ENCODE data around the gene EDDM13.
"Not testable (repeated sequence)": the region's sequence is repeated elsewhere in the genome, so short reads cannot be mapped to it uniquely, and the experiment has no call there.

The EDDM13 gene

GRCh38 chr19:56321254-56321988 is 48.9 kb downstream of the EDDM13 start:
- no peak for DNase-seq (ENCODE audit: low read depth, low spot score)

- no peak for DNase-seq (ENCODE audit: low read depth, low spot score)
Measured at GRCh38 chr19:56321989-56322440, 49.5 kb downstream of the EDDM13 start.

GRCh38 chr19:56324436-56324835 is 51.9 kb downstream of the EDDM13 start:
- no peak for DNase-seq (ENCODE audit: low read depth, low spot score)

GRCh38 chr19:56332695-56333094 is 60.1 kb downstream of the EDDM13 start:
- no peak for DNase-seq (ENCODE audit: low read depth, low spot score)

- DNase-seq (ENCODE audit: low read depth, low spot score), result no peak
Measured at GRCh38 chr19:56333506-56333905, 61.0 kb downstream of the EDDM13 start.

- not testable (repeated sequence) for DNase-seq (ENCODE audit: low read depth, low spot score)
Measured at GRCh38 chr19:56335371-56335770, 62.8 kb downstream of the EDDM13 start.

- DNase-seq (ENCODE audit: low read depth, low spot score), result not testable (repeated sequence)
Measured at GRCh38 chr19:56337077-56337476, 64.5 kb downstream of the EDDM13 start.

GRCh38 chr19:56339031-56339430 is 66.5 kb downstream of the EDDM13 start:
- not testable (repeated sequence) for DNase-seq (ENCODE audit: low read depth, low spot score)

GRCh38 chr19:56341948-56342347 is 69.4 kb downstream of the EDDM13 start:
- no peak for DNase-seq (ENCODE audit: low read depth, low spot score)

GRCh38 chr19:56347163-56347778 is 74.7 kb downstream of the EDDM13 start:
- DNase-seq (ENCODE audit: low read depth, low spot score), result no peak

GRCh38 chr19:56348289-56348877 is 75.8 kb downstream of the EDDM13 start:
- peak; percentile 6 for DNase-seq (ENCODE audit: low read depth, low spot score)

GRCh38 chr19:56350416-56351045 is 78.0 kb downstream of the EDDM13 start:
- DNase-seq (ENCODE audit: low read depth, low spot score), result no peak

GRCh38 chr19:56351208-56351607 is 78.7 kb downstream of the EDDM13 start:
- DNase-seq (ENCODE audit: low read depth, low spot score), result no peak

- no peak for DNase-seq (ENCODE audit: low read depth, low spot score)
Measured at GRCh38 chr19:56355517-56355916, 83.0 kb downstream of the EDDM13 start.

- DNase-seq (ENCODE audit: low read depth, low spot score), result no peak
Measured at GRCh38 chr19:56356944-56357343, 84.4 kb downstream of the EDDM13 start.
